HCT116 (cell line): ENCODE results near the gene FNDC3B. TPM values are rescaled to one million over a fixed set of nuclear protein-coding genes. Genes with fewer than 3 reads are reported as not detected.

ENCODE experiments used
- ATAC-seq: fragments of 200-7000 bp; cut with Tn5 transposase; 2 replicates; pipeline ENCODE4 v1.9.1; 2020; ENCODE audit warnings: mild to moderate bottlenecking, moderate library complexity
- BruUV-seq: library from RNA; stranded (reverse); fragments of 400-500 nt; replicated peaks from 2 replicates; lab custom pipeline; 2021; lab: Mats Ljungman, UMichigan
- CTCF ChIA-PET: fragments of 300-600 bp; sonication (Branson Sonifier 250); formaldehyde crosslinking; loops from one replicate; lab custom pipeline; 2021; ENCODE audit warnings: antibody characterized with exemption; lab: Charles Lee
- POLR2A ChIA-PET: fragments of 300-600, 350-600 bp; sonication (Branson Sonifier 250); formaldehyde crosslinking; loops from one replicate; lab custom pipeline; 2021; ENCODE audit warnings: antibody characterized with exemption; lab: Charles Lee
- RAD21 ChIA-PET, 2 experiments: fragments of 300-600 bp; sonication (Branson Sonifier 250); formaldehyde crosslinking; loops; one replicate each; lab custom pipeline; 2023; ENCODE audit warnings: low total read pairs in 2 of 2; ENCODE audit not compliant: uncharacterized antibody in 2 of 2, unreplicated experiment in 2 of 2, low non-redundant PET in 1 of 2; lab: Charles Lee
- DNase-seq: peaks from one replicate; pipeline ENCODE4 v3.0.0-alpha.2; 2010; ENCODE audit warnings: low read depth, low spot score
- H2AFZ ChIP-seq: fragments of 200-600 bp; shearing (Covaris generic), sonication (generic); 2 replicates; pipeline ENCODE4 v1.6.1; 2017; ENCODE audit warnings: low read depth, mixed run types, mixed read lengths, antibody characterized with exemption, low read length; ENCODE audit not compliant: poor library complexity, severe bottlenecking
- H3K27ac ChIP-seq: 2 replicates; pipeline ENCODE4 v1.5.1; 2012; ENCODE audit warnings: low read depth, low read length
- H3K27me3 ChIP-seq: fragments of 200-600 bp; sonication (generic); 2 replicates; pipeline ENCODE4 v1.6.1; 2016; ENCODE audit warnings: mixed run types, low read length, mixed read lengths; ENCODE audit not compliant: insufficient read depth
- H3K36me3 ChIP-seq, 2 experiments: fragments of 200-500 bp in 1 of 2; fragments of 200-600 bp in 1 of 2; sonication (Bioruptor generic) in 1 of 2; sonication (generic) in 1 of 2; 2 replicates each; pipeline versions ENCODE4 v1.5.1 to v1.6.1; 2014 to 2016; ENCODE audit warnings: low read length in 2 of 2, inconsistent platforms in 1 of 2, mixed read lengths in 1 of 2, mixed run types in 1 of 2; ENCODE audit not compliant: insufficient read depth in 2 of 2, control insufficient read depth in 1 of 2
- H3K4me1 ChIP-seq, 2 experiments: fragments of 200-600 bp in 1 of 2; sonication (generic) in 1 of 2; 2 replicates each; pipeline versions ENCODE4 v1.5.1 to v1.6.1; 2012 to 2017; ENCODE audit warnings: low read length in 2 of 2, inconsistent platforms in 1 of 2, mild to moderate bottlenecking in 1 of 2, mixed read lengths in 1 of 2, mixed run types in 1 of 2, moderate library complexity in 1 of 2; ENCODE audit not compliant: insufficient read depth in 2 of 2, control insufficient read depth in 1 of 2
- H3K4me2 ChIP-seq: fragments of 200-600 bp; sonication (generic); 2 replicates; pipeline ENCODE4 v1.6.1; 2017; ENCODE audit warnings: mixed run types, low read length, mixed read lengths
- H3K4me3 ChIP-seq, 2 experiments: fragments of 200-600 bp in 1 of 2; sonication (generic) in 1 of 2; replicated peaks in 1 of 2; 2 replicates each; pipeline ENCODE4 v1.5.1; 2011 to 2016; ENCODE audit warnings: low read length in 2 of 2, control low read depth in 1 of 2, low read depth in 1 of 2, mild to moderate bottlenecking in 1 of 2, mixed read lengths in 1 of 2, mixed run types in 1 of 2
- H3K79me2 ChIP-seq: fragments of 200-600 bp; sonication (generic); 2 replicates; pipeline ENCODE4 v1.6.1; 2017; ENCODE audit warnings: mild to moderate bottlenecking, mixed run types, low read length, moderate library complexity, mixed read lengths; ENCODE audit not compliant: insufficient read depth
- H3K9ac ChIP-seq: fragments of 200-600 bp; sonication (generic); 2 replicates; pipeline ENCODE4 v1.6.1; 2016; ENCODE audit warnings: low read length, mixed read lengths
- H3K9me2 ChIP-seq: fragments of 200-600 bp; sonication (generic), shearing (Covaris generic); 2 replicates; pipeline ENCODE4 v1.6.1; 2017; ENCODE audit warnings: mixed run types, mild to moderate bottlenecking, moderate library complexity; ENCODE audit not compliant: insufficient read depth
- H3K9me3 ChIP-seq, 2 experiments: fragments of 200-500 bp in 1 of 2; fragments of 200-600 bp in 1 of 2; sonication (Bioruptor generic) in 1 of 2; sonication (generic) in 1 of 2; 2 replicates each; pipeline ENCODE4 v1.6.1; 2014 to 2017; ENCODE audit warnings: low read length in 2 of 2, mixed read lengths in 2 of 2, inconsistent platforms in 1 of 2, low read depth in 1 of 2, mild to moderate bottlenecking in 1 of 2, mixed run types in 1 of 2, moderate library complexity in 1 of 2; ENCODE audit not compliant: control insufficient read depth in 1 of 2, insufficient read depth in 1 of 2
- H4K20me1 ChIP-seq: fragments of 200-600 bp; sonication (generic), shearing (Covaris generic); 2 replicates; pipeline ENCODE4 v1.6.1; 2017; ENCODE audit warnings: mixed run types, mild to moderate bottlenecking, moderate library complexity; ENCODE audit not compliant: insufficient read depth
- CTCF ChIP-seq, 3 experiments: fragments of 200-600 bp in 1 of 3; sonication (generic) in 1 of 3; IDR thresholded peaks in 2 of 3; conservative IDR thresholded peaks in 1 of 3; 2 replicates each; pipeline ENCODE4 v1.5.1; 2012 to 2017; ENCODE audit warnings: low read depth in 2 of 3, low read length in 2 of 3, antibody characterized with exemption in 1 of 3, borderline replicate concordance in 1 of 3, control low read depth in 1 of 3, mild to moderate bottlenecking in 1 of 3, mixed read lengths in 1 of 3, mixed run types in 1 of 3, moderate library complexity in 1 of 3; ENCODE audit not compliant: insufficient read depth in 1 of 3
- POLR2AphosphoS5 ChIP-seq: IDR thresholded peaks from 2 replicates; pipeline ENCODE4 v1.6.1; 2011; ENCODE audit warnings: mild to moderate bottlenecking, low read depth, low read length, moderate library complexity
- intact Hi-C: fragments of 100-400 bp; cut with micrococcal nuclease; formaldehyde crosslinking; loops from 2 replicates; pipeline ENCODE4 v1.10.0; 2022
- total RNA-seq: library from RNA; stranded (reverse); gene quantifications from one replicate; pipeline ENCODE4 v1.2.1, GENCODE V29; 2021; ENCODE audit not compliant: unreplicated experiment

The FNDC3B gene
- total RNA-seq, 1 experiment from 2014 or later = 45.7 TPM

DNA sequence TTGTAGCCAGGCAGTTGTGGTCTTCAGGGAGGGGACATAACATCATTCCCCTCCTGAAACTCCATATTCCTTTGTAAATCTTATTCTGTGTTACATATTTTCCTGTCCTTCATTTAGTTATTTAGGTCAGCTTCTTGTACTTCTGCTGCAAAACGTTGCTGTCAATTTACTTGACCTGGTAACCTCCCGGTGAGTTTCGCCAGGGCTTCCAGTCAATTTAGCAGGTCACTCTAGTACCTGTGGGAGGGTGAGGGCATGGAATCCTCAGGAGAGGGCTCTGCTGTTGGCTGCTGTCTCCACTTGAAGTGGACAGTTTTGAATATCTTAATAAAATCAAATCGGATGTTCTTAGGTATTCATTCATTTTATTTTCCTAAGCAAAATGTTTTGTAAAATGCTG, 29.6 kb downstream of the FNDC3B start:
- Histone ChIP-seq H3K4me2 (no peak overlapping the region), H3K4me3 (no peak overlapping the region), H2AFZ (no peak overlapping the region), H3K36me3 (no peaks in the 10 kb centered on the region), H3K27ac (no peak overlapping the region), H4K20me1 (no peaks in the 10 kb centered on the region), H3K27me3 (no peaks in the 10 kb centered on the region), H3K79me2 (peaks cover 60% of the 10 kb centered on the region), H3K4me1 (no peaks in the 10 kb centered on the region), H3K9ac (no peak overlapping the region), H3K9me3 (no peaks in the 10 kb centered on the region), H3K9me2 (no peaks in the 10 kb centered on the region)
- no peak for TF ChIP-seq POLR2AphosphoS5
- no peak for DNase-seq
- BruUV-seq = no TSS peak
- POLR2A ChIA-PET = no interaction called here
- RAD21 ChIA-PET = no interaction called here
- ATAC-seq = no peak
- CTCF ChIA-PET = no interaction called here
- intact Hi-C loops = no loop called here

- Histone ChIP-seq H3K4me1 (no peaks in the 10 kb centered on the region), H3K27ac (no peak overlapping the region), H3K4me2 (no peak overlapping the region), H3K9me2 (no peaks in the 10 kb centered on the region), H3K79me2 (peaks cover 55% of the 10 kb centered on the region), H3K36me3 (no peaks in the 10 kb centered on the region), H3K27me3 (no peaks in the 10 kb centered on the region), H2AFZ (no peak overlapping the region), H4K20me1 (no peaks in the 10 kb centered on the region), H3K9me3 (no peaks in the 10 kb centered on the region), H3K4me3 (no peak overlapping the region), H3K9ac (no peak overlapping the region)
- intact Hi-C loops = no loop called here
- ChIA-PET RAD21 (no interaction called here), CTCF (no interaction called here), POLR2A (no interaction called here)
- no peak for TF ChIP-seq CTCF (IDR thresholded peaks at IDR 0.05 in 2 of 3, conservative IDR thresholded peaks at IDR 0.05 in 1 of 3; ENCODE audit: borderline replicate concordance in 1 of 3, insufficient read depth in 1 of 3, low read depth in 2 of 3, low read length in 2 of 3)
- DNase-seq (no peak), ATAC-seq (no peak)
- BruUV-seq = no TSS peak
Observed at GRCh38 chr3:172069478-172069877, 30.1 kb downstream of the FNDC3B start.
